ENCODE data around the gene SMG7. TPM values are rescaled to one million over a fixed set of nuclear protein-coding genes. Genes with fewer than 3 reads are reported as not detected.

Gene SMG7
- polyA plus RNA-seq, 10 donors = 27.1 to 45.6 (median 36.8) TPM

DNA sequence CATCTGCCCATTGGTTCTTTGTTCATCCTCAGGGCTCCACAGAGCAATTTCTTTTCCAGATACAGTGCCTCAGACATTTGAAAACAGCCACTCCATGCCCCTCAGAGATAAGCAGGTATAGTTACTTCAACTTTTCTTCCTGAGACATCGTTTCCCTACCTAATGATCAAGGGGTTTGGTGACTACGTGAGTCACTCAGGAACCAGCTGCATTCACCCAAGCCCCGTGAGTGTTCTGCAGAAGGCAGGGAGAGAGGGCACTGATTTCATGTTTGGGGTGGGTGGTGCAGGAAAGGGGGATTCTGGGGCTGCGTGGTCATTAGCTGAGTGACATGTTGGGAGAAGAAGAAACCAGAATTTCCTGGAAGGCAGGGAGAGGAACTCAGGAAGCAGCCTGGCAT, 93.0 kb downstream of the SMG7 start:
- no peak for DNase-seq

DNA sequence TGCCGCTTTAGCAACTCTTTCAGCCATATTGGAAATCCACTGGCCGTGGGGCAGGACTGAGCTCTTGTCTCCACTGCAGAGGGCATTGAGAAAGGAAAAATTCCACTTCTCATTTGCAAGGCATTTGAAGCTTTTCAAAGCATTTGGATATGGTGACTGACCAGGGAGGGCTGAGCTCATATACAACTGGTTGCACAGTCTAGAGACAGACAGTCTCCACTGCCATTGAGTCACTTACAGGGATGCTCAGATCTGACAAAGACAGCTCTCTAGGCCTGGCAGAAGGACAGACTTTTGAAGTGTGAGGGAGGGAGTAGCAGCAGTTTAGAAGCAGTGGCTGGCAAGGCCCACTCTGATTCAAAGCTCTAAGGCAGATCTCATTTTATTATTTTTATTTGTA, 93.7 kb downstream of the SMG7 start:
- no peak for DNase-seq

DNA sequence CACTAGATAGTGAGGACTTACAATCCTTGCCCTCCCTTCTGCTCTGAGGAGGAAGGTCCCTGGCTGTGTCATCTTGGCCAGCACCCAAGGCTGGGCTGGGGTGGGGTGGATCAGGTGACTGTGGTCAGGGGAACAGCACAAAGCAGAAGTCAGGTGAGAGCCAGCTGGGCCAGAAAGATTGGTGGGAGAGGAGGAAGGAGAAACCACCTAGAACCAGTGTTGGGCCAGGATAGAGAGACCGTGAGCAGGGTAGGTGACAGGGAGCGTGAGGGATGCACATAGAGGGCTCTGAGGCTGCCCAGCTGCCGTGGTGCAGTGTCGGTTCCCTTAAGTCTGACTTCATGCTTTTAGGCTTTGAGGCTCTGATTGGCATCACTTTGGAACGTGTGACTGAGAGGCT, 95.3 kb downstream of the SMG7 start:
- peak in 1 of 3 donors; percentile 26 for DNase-seq

DNA sequence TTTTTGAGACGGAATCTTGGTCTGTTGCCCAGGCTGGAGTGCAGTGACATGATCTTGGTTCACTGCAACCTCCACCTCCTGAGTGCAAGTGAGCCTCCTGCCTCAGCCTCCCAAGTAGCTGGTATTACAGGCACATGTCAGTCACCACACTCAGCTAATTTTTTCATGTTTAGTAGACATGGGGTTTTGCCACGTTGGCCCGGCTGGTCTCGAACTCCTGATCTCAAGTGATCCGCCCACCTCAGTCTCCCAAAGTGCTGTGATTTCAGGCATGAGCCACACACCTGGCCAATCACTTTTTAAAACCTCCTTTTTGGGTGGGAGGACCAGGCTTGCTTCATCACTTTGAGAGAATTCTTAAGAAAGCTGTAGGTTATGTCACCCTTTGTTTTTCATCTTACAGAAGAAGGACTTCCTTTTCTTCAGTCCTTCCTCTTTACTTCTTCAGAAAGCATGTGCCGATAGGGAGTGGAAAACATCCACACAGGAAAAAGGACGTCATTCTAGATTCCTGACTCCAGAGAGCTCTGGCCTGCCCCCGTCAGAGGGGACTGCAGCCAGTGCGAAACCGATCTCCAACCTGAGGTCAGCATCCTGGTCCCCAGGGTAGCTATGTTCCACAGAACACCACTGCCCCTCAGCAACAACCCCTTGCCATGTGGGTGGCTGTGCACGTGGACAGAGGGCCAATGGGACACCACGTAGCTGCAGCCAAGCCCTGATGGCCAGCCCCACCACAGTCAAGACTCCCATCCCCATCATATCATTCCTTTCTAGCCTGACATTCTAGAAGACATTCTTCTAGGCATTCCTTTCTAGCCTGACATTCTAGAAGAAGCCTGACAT, 96.1 kb downstream of the SMG7 start:
- peak in 1 of 3 donors; percentile 53 for DNase-seq

DNA sequence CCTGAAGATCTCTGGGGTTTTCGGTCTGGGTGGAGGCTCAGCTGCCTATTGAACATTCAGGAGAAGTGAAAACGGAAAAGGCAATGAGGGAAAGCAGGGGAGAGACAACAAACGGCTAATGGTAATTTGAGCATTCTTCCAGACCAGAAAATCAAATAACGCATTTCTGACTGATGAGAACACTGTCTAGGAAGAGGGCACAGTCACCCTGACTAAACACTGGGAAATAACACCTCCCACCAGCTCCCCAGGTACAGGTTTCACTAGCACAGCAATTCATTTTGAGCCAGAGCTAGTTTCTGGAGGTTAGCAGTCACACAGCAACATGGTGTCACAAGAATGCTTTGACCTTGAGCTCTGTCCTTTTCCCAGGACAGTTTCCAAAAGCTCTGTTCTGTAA, 96.8 kb downstream of the SMG7 start:
- DNase-seq = no peak

DNA sequence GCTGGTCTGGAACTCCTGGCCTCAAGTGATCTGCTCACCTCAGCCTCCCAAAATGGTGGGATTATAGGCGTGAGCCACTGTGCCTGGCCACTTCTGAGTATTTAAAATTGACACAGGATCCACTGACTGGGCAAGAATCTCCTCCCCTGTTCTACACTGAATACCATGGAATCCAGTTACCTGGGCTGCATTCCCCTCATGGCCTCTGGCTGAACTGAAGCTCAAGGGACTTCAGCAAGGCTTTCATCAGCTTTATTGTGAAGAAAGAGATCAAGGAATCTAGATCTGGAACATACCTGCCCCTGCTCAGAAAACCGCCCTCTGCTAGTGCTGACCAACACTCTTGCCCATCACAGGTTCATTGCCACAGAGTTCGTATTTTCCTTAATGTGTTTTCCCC, 97.5 kb downstream of the SMG7 start:
- DNase-seq = no peak

DNA sequence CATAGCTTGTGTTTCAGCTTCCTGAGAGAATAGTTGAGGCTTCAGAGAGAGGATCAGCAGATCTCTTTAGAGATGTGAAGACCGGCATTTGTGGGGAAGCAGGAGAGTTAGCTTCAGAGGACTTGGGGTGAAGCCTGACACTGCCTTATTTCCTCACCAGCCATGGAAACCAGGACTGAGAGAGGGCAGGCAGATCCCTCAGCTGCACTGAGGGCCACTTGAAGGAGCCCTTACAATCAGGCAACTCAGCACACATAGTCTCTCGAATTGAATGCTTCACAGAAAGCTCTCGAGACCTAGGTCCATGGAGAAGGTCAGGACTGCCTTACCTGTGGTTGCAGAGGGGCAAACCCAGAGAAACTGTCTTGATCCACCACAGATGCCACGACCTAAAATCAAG, 98.2 kb downstream of the SMG7 start:
- DNase-seq = no peak

DNA sequence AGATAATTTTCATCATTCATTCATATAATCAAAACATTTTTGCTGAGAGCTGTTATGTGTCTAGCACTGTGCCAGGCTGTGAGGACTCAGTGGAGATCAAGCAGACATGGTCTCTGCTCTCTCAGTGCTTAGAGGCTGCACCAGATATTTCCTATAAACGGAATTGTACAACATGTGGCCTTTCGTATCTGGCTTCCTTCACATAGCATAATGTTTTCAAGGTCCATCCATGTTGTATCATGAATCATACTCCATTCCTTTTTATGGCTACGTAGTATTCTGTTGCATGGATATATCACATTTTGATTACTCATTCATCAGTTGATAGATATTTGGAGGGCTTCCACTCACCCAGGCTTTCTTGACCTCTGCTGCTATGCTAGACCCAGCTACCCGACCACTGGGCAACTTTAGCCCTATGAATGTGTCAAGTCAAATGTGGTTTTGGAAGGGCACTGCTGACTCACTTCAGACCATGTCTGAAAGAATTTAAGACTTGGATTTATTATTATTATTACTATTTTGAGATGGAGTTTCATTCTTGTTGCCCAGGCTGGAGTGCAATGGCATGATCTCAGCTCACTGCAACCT, 99.5 kb downstream of the SMG7 start:
- no peak for DNase-seq

DNA sequence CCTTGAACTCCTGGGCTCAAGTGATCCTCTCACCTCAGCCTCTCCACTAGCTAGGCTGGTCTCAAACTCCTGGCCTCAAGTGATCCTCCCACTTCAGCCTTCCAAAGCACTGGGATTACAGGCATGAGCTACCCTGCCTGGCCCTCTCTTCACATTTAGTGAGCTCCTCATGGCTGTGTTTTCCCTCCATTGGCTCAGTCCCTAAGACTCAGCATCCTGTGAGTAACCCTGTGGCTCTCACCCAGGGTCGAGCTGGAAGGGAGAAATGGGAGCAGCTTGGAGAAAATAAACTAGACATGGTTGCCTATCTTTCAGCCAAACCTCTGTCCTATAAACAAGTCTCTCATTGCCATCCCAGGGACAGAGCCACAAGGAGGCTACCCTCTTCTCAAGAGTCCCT, 100.4 kb downstream of the SMG7 start:
- no peak for DNase-seq

DNA sequence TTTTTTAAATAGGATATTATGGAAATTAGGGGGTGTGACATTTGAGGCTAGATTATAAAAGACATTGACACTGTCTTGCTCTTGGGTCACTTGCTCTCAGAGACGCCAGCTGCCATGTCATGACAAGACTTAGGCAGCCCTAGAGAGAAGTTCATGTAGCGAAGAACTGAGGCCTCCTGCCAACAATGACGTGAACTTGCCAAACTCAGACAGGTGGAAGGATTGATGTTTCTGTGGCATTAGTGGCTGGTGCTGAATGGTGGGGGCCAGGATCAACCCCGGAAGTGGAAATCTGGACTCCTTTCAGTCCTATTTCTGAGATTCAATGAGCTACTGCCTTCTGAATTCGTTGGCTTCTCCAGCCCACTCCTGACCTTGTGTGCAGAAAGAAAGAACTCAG, 103.3 kb downstream of the SMG7 start:
- no peak for DNase-seq

DNA sequence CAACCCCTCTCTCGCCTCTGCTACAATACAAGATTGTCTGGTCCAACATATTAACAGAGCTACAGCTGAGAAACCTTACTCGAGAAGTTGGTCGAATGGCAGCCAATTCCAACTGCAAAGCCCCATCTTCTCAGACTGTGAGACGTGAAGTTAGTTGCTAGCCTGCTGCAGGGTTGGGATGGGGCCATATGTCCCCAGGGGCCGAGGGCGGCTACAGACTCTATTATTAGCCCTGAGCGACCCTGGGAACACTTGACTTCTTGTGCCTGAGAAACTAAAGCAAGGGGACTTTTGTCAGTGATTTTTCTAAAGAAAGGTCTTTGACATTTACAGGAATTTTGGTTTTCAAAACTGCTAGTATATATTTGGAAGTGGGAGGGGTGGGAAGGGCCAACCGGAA, 104.2 kb downstream of the SMG7 start:
- no peak for DNase-seq

DNA sequence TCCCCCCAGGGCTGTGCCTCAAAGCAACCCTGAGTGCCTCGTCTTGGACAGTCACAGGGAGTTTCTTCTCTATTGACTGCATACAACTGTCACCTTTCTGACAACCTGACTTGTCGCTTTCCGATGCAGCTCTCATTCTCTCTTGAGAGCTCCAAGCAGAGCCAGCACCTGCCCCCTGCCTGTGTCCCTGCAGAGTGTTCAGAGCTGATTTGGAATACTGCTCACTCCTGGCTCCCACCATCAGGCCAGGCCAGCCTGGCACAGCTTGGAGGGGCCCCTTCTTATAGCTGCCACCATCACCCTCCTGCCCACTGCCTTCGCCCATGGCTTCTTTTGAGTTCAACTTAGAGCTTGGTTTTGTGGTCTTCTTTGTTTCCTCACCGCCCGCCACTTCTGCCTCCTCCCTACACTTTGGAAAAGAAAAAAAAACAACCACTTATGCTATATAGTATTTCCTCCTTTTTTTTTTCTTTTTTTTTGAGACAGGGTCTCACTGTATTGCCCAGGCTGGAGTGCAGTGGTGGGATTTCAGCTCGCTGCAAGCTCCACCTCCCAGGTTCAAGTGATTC, 105.7 kb downstream of the SMG7 start:
- DNase-seq = no peak

DNA sequence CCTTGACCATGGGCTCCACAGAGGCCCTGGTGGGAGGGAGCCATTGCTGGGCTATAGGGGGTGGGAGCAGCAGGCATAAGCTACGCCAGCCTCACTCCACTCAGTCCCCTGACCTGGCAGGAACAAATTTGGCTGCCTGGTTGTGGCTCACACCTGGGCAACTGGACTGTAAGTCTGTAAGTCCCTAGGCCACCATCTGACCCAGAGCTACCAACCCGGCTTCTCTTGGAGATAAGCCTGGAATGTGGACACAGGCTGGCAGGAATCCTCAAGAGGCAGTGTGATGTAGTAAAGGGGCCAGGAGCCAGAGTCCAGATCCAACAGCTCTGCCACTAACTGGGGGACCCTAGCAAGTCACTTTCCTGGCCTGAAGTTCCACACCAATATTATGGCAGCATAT, 106.6 kb downstream of the SMG7 start:
- DNase-seq = no peak

DNA sequence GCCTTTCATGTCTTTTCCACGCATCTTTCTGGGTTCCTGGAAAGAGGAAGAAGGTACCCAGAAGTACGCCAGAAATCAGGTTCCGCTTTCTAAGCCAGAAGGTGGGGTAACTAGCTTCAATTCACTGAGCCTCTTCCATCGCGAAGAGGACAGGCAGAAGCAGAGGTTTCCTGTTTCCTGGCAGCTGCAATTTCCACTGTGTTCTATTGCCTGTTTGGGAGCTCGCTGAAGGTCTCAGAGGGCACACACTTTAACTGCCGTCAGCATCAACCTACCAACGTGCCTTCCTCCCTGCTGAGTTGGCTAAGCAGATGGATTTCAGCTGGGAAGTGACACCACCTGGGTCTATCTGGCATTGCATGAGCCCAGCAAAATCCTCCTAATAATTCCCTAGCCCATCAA, 108.0 kb downstream of the SMG7 start:
- DNase-seq = peak in 1 of 3 donors; percentile 63

DNA sequence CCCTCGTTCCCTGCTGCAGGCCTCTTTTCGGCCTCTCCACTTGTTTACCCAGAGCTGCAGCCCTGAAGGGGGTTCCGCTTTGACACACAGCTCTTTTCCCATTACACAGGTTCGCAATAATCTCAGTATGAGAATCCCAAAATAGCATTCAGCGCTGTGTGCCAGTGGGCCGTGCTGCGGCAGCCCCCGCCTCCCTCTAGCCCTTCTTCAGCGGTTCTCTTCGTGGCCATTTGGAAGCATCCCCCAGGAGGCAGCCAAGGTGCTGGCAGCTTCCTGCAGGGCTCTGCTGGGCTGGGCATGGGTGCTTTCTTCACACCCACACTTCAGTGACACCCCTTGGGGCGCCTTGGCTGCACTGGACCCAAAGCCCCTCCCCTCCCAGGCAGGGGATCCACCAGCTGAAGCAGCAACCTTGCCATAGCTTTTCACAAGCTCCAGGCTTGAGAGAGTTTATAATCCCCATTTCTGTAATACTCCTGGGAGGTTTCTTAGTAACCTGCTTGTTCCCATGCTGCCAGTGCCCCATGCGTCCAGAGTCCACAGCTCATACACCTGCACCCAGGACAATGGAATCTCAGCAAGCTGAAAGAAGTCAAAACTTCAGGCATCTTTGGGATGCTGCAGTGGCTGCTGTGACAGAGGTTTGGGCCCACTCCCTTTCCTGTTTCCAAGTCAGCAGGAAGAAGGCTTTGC, 109.9 kb downstream of the SMG7 start:
- no peak for DNase-seq

DNA sequence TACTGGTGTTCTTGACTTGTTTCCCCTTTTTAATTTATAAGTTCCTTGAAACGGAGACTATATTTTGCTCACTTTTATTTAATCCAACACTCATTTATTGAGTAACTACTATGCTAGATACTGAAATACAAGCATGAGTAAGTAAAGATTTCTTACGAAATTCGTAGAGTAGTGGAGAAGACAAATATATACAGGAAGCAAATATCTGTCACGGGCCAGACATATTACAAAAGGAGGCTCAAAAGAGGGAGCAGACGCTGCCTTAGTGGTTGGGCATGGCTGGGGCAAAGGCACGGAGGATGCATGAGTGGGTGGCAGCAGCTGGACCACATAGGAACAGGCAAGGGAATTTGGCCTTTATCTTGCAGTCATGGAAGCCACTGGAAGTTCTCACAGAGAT, 111.2 kb downstream of the SMG7 start:
- DNase-seq = no peak

DNA sequence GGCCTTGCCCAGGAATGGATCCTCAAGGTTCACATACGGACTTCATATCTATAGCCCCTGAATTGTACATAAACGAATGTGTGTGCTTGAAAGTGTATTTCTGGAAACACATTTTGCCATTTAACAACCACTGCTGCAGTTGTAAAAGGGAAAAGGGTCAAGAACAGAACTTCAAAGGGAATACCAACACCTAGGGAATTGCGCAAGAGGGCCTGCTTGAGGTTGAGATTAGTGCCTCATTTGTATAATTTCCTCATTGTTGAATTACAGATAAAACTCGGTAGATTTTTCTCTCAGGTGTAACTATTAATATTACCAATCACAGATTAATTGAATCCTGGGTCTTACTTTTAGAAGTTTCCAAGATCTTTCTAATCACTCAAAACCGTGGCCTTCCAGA, 111.8 kb downstream of the SMG7 start:
- DNase-seq = no peak

DNA sequence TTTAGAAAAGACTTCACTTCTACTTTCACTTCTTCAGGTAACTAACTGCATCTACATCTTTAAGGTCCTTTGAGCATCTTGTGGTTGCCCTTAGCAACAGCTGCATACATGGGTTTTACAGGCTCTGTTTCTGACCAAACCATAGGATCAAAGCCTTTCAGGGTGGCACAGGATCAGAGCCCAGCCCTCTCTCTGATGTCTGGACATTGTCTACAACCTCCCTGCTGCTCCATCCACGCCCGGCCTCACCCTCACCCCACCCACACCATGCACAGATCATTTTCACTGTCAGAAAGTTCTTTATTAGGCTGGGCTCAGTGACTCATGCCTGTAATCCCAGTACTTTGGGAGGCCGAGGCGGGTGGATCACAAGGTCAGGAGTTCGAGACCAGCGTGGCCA, 112.7 kb downstream of the SMG7 start:
- no peak for DNase-seq

DNA sequence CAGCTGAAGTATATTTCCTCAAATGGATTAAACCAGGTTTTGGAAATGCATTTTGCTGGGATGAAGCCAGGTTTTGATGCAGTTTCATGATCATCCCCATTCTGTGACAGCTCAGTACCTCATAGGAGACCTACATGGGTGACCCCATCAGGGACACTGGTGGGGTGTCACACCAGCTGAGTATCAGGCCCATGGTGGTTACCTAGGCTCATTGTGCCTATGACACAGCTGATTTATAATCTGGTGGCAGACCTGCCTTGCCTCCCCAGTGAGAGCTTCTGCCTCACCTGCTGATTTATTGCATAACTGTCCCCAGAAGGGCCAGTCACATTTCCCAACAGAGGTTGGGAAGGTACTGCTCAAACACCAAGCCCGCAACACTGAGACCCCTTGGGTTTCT, 114.2 kb downstream of the SMG7 start:
- no peak for DNase-seq

DNA sequence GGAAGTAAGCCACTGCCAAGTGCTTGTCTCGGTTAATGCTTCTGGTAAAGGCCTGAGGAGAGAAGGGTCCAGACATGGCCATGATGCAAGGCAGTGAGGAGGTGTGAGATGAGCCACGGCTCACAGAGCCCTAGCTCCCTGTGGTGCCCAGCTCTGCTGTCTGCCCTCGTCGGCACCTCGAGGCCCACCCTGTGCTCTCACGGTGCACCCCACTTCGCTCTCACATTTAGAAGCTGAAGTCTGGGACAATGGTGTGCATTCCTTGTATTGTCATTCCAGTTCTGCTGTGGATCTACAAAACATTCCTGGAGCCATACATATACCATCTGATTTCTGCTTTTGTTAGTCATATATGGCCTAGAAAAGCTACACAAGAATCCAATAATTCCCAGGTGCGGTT, 114.6 kb downstream of the SMG7 start:
- no peak for DNase-seq

DNA sequence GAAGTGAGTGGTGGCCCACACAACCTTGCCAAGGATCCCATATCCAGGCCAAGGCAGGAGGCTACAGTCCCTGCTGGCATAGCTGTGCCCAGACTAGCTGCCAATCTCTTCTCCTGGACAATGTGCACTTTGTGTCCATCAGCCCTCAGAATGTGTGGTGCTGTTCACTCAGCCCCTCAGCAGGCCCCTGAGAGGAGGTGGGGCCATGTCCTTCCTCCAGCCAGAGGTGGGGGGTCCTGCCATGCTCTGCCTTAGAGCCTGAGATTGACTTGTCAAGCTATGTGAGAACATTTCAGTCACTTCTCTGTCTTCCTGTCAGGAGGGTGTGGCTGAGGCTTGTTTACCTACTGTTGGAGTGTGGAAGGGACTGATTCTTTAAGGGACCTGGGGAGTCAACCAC, 116.5 kb downstream of the SMG7 start:
- DNase-seq = no peak

DNA sequence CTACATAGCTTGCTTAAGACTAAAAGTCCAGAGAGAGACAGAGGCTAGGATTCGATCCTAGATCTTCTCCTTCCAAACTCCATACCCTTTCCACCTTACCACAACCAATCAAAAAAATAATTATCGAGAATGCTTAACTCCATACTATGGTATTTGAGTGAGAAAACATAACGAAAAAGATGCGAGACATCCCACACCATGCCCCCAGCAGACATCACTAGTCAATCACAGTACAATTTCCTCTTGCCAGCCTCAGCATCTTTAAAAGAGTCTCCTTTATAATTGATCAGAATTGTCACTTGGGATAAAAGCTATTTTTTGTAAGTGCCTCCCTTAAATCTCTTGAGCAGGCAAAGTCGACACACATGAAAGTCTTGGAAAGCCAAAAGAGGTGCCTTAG, 117.1 kb downstream of the SMG7 start:
- no peak for DNase-seq

DNA sequence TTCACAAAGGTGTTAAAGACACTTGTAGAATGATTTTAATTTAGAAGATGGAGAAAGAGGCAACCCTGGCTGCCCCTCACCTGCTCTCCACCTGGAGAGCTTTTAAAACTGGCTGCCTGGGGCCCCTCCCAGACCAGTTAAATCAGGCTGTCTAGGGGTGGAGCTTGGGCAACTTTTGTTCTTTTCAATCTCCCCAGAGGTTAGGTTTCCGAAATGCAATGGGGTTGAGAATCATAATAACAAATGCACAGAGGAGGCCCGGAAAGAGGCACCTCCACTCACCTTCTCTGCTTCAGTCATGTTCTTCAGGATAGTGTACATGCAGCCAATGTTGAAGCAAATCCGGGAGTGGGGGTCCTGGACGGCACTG, 117.6 kb downstream of the SMG7 start:
- no peak for DNase-seq
